Neural progenitor cell (in vitro differentiated cells): ENCODE results near the gene ZBTB26. TPM values are rescaled to one million over a fixed set of nuclear protein-coding genes. Genes with fewer than 3 reads are reported as not detected.

Source experiments
- DNase-seq: peaks from one replicate; pipeline ENCODE4 v3.0.0-alpha.2; 2016; ENCODE audit warnings: low spot score
- H2AFZ ChIP-seq: fragments of 200-600 bp; sonication (generic); replicated peaks from 2 replicates; pipeline ENCODE4 v1.6.1; 2016; ENCODE audit warnings: antibody characterized with exemption
- H3F3A ChIP-seq: fragments of 200-600 bp; sonication (generic); 2 replicates; pipeline ENCODE4 v1.6.1; 2016; ENCODE audit warnings: antibody characterized with exemption, low read depth
- H3K27ac ChIP-seq: fragments of 200-600 bp; sonication (generic); 2 replicates; pipeline ENCODE4 v1.5.1; 2016; ENCODE audit warnings: mild to moderate bottlenecking
- H3K27me3 ChIP-seq: fragments of 200-600 bp; sonication (generic); 2 replicates; pipeline ENCODE4 v1.6.1; 2016; ENCODE audit warnings: mild to moderate bottlenecking, moderate library complexity
- H3K36me3 ChIP-seq: fragments of 200-600 bp; sonication (generic); 2 replicates; pipeline ENCODE4 v1.5.1; 2016
- H3K4me1 ChIP-seq: fragments of 200-600 bp; sonication (generic); 2 replicates; pipeline ENCODE4 v1.6.1; 2016; ENCODE audit warnings: mixed run types
- H3K4me2 ChIP-seq: fragments of 200-600 bp; sonication (generic); 2 replicates; pipeline ENCODE4 v1.6.1; 2016
- H3K4me3 ChIP-seq: fragments of 200-600 bp; sonication (generic); 2 replicates; pipeline ENCODE4 v1.5.1; 2016
- H3K79me2 ChIP-seq: fragments of 200-600 bp; sonication (generic); 2 replicates; pipeline ENCODE4 v1.6.1; 2016; ENCODE audit warnings: low read depth
- H3K9ac ChIP-seq: fragments of 200-600 bp; sonication (generic); 2 replicates; pipeline ENCODE4 v1.6.1; 2016
- H3K9me3 ChIP-seq: fragments of 200-600 bp; sonication (generic); 2 replicates; pipeline ENCODE4 v1.5.1; 2016; ENCODE audit warnings: low read depth
- H4K20me1 ChIP-seq: fragments of 200-600 bp; sonication (generic); 2 replicates; pipeline ENCODE4 v1.6.1; 2016; ENCODE audit warnings: low read depth
- H3K27ac Mint-ChIP-seq: 3 replicates; pipeline ENCODE4 v1.8.0; 2021; ENCODE audit warnings: mixed read lengths
- H3K27me3 Mint-ChIP-seq: 2 replicates; pipeline ENCODE4 v1.8.0; 2022; ENCODE audit warnings: low read depth, mild to moderate bottlenecking, inconsistent platforms, moderate library complexity, mixed read lengths; ENCODE audit not compliant: insufficient read depth
- H3K36me3 Mint-ChIP-seq: 3 replicates; pipeline ENCODE4 v1.8.0; 2021; ENCODE audit warnings: mixed read lengths
- H3K4me1 Mint-ChIP-seq: 3 replicates; pipeline ENCODE4 v1.8.0; 2021; ENCODE audit warnings: mixed read lengths
- H3K4me3 Mint-ChIP-seq: 3 replicates; pipeline ENCODE4 v1.8.0; 2021; ENCODE audit warnings: mild to moderate bottlenecking, moderate library complexity, mixed read lengths
- H3K9me3 Mint-ChIP-seq: 3 replicates; pipeline ENCODE4 v1.8.0; 2020; ENCODE audit warnings: mixed read lengths
- CTCF ChIP-seq: fragments of 200-600 bp; sonication (generic); IDR thresholded peaks from 2 replicates; pipeline ENCODE4 v1.5.1; 2017; ENCODE audit warnings: antibody characterized with exemption, mild to moderate bottlenecking
- EZH2 ChIP-seq: fragments of 200-600 bp; sonication (generic); IDR thresholded peaks from 2 replicates; pipeline ENCODE4 v1.6.1; 2017; ENCODE audit warnings: antibody characterized with exemption, mild to moderate bottlenecking, moderate library complexity
- EZH2phosphoT487 ChIP-seq: fragments of 200-600 bp; sonication (generic); IDR thresholded peaks from 2 replicates; pipeline ENCODE4 v1.6.1; 2017; ENCODE audit warnings: antibody characterized with exemption
- total RNA-seq: library from RNA; depleted of rRNA; stranded (reverse); fragments of >200 nt; gene quantifications from 2 replicates; pipeline ENCODE4 v1.2.3, GENCODE V29; 2015; ENCODE audit warnings: low replicate concordance

Gene ZBTB26
- total RNA-seq, 1 donor from 2014 or later, result 15.5 TPM

- no peaks in the 10 kb centered on the region for H3K27me3 Mint-ChIP-seq
- peaks cover 24% of the 10 kb centered on the region for H3K36me3 Mint-ChIP-seq
- no peak overlapping the region for H3K4me3 Mint-ChIP-seq
- no peak overlapping the region for H3K4me2 ChIP-seq
- no peak overlapping the region for H3K27ac Mint-ChIP-seq
- H3K4me3 ChIP-seq, result no peak overlapping the region
- H4K20me1 ChIP-seq, result no peaks in the 10 kb centered on the region
- H3F3A ChIP-seq, result no peaks in the 10 kb centered on the region
- H3K4me1 Mint-ChIP-seq, result no peaks in the 10 kb centered on the region
- peaks cover 16% of the 10 kb centered on the region for H3K79me2 ChIP-seq
- no peaks in the 10 kb centered on the region for H3K9me3 Mint-ChIP-seq
- no peak overlapping the region for H3K27ac ChIP-seq
- no peaks in the 10 kb centered on the region for H3K9me3 ChIP-seq
- H3K9ac ChIP-seq, result no peak overlapping the region
- H3K36me3 ChIP-seq, result peaks cover 7% of the 10 kb centered on the region
- H3K4me1 ChIP-seq, result no peaks in the 10 kb centered on the region
- no peaks in the 10 kb centered on the region for H3K27me3 ChIP-seq
- no peak overlapping the region for H2AFZ ChIP-seq
- DNase-seq, result no peak
- TF ChIP-seq EZH2phosphoT487, result no peak
- no peak for TF ChIP-seq CTCF
- TF ChIP-seq EZH2, result no peak
These were observed 29.8 kb upstream of the ZBTB26 start for GRCh38 chr9:122961139-122961538.

GRCh38 chr9:122955961-122956360 is 24.6 kb upstream of the ZBTB26 start:
- no peaks in the 10 kb centered on the region for H3K27me3 ChIP-seq
- H3K9ac ChIP-seq, result no peak overlapping the region
- no peak overlapping the region for H2AFZ ChIP-seq
- Mint-ChIP-seq H3K27ac (no peak overlapping the region), H3K27me3 (no peaks in the 10 kb centered on the region), H3K4me1 (no peaks in the 10 kb centered on the region), H3K4me3 (no peak overlapping the region), H3K36me3 (peaks cover 21% of the 10 kb centered on the region), H3K9me3 (peaks cover 2% of the 10 kb centered on the region)
- H3K9me3 ChIP-seq, result no peaks in the 10 kb centered on the region
- peaks cover 2% of the 10 kb centered on the region for H3K36me3 ChIP-seq
- H3K79me2 ChIP-seq, result peaks cover 67% of the 10 kb centered on the region
- H3K4me3 ChIP-seq, result no peak overlapping the region
- peaks cover 43% of the 10 kb centered on the region for H4K20me1 ChIP-seq
- TF ChIP-seq CTCF (no peak), EZH2phosphoT487 (no peak), EZH2 (no peak)
- no peak overlapping the region for H3K4me2 ChIP-seq
- no peak for DNase-seq
- H3K4me1 ChIP-seq, result no peaks in the 10 kb centered on the region
- H3K27ac ChIP-seq, result no peak overlapping the region
- no peaks in the 10 kb centered on the region for H3F3A ChIP-seq

GRCh38 chr9:122954253-122954691 is 23.0 kb upstream of the ZBTB26 start:
- no peaks in the 10 kb centered on the region for H3K4me1 ChIP-seq
- H3K79me2 ChIP-seq, result peaks cover 84% of the 10 kb centered on the region
- H3K9me3 ChIP-seq, result no peaks in the 10 kb centered on the region
- no peak overlapping the region for H2AFZ ChIP-seq
- TF ChIP-seq EZH2 (no peak), CTCF (no peak), EZH2phosphoT487 (no peak)
- H3K27ac ChIP-seq, result no peak overlapping the region
- Mint-ChIP-seq H3K27ac (no peak overlapping the region), H3K27me3 (no peaks in the 10 kb centered on the region), H3K9me3 (peaks cover 2% of the 10 kb centered on the region), H3K4me3 (no peak overlapping the region), H3K4me1 (no peaks in the 10 kb centered on the region), H3K36me3 (peaks cover 12% of the 10 kb centered on the region)
- no peaks in the 10 kb centered on the region for H3K36me3 ChIP-seq
- no peak overlapping the region for H3K4me2 ChIP-seq
- no peak overlapping the region for H3K4me3 ChIP-seq
- no peak for DNase-seq
- no peaks in the 10 kb centered on the region for H3K27me3 ChIP-seq
- H4K20me1 ChIP-seq, result peaks cover 60% of the 10 kb centered on the region
- no peak overlapping the region for H3K9ac ChIP-seq
- no peaks in the 10 kb centered on the region for H3F3A ChIP-seq
